C4-2B (cell line): ENCODE measurements around the gene SCN4B.
A peak's percentile ranks its signal among the peaks of the same experiment; 100 is the strongest.

Source experiments
- H3K27ac ChIP-seq: fragments of 450-650 bp; 2 replicates; pipeline ENCODE4 v1.5.1; 2017
- CTCF ChIP-seq: fragments of 450-650 bp; conservative IDR thresholded peaks from 2 replicates; pipeline ENCODE4 v1.5.1; 2017; ENCODE audit warnings: mild to moderate bottlenecking
- ZFX ChIP-seq: fragments of 450-650 bp; IDR thresholded peaks from 2 replicates; pipeline ENCODE4 v1.6.1; 2017

Gene SCN4B

GRCh38 chr11:118126082-118126838 is 26.4 kb downstream of the SCN4B start:
- TF ChIP-seq CTCF (no peak), ZFX (no peak)
- H3K27ac ChIP-seq = peak overlapping the region; percentile 30; the same call in 1 of the 2 replicates

GRCh38 chr11:118124929-118125535 is 27.6 kb downstream of the SCN4B start:
- TF ChIP-seq CTCF (no peak), ZFX (no peak)
- H3K27ac ChIP-seq = no peak overlapping the region

GRCh38 chr11:118120793-118121192 is 31.8 kb downstream of the SCN4B start:
- no peak for TF ChIP-seq ZFX
- TF ChIP-seq CTCF = no peak
- no peak overlapping the region for H3K27ac ChIP-seq

GRCh38 chr11:118117790-118118601 is 34.6 kb downstream of the SCN4B start:
- TF ChIP-seq CTCF (no peak), ZFX (no peak)
- H3K27ac ChIP-seq = no peak overlapping the region

- no peak overlapping the region for H3K27ac ChIP-seq
- TF ChIP-seq CTCF = no peak
- TF ChIP-seq ZFX = no peak
These were observed 37.6 kb downstream of the SCN4B start for GRCh38 chr11:118115048-118115447.

GRCh38 chr11:118114266-118114665 is 38.4 kb downstream of the SCN4B start:
- no peak overlapping the region for H3K27ac ChIP-seq
- no peak for TF ChIP-seq ZFX
- no peak for TF ChIP-seq CTCF
